HCT116 (cell line): ENCODE data around the gene THSD4. TPM values are rescaled to one million over a fixed set of nuclear protein-coding genes. Genes with fewer than 3 reads are reported as not detected.

ENCODE experiments used
- ATAC-seq: fragments of 200-7000 bp; cut with Tn5 transposase; 2 replicates; pipeline ENCODE4 v1.9.1; 2020; ENCODE audit warnings: mild to moderate bottlenecking, moderate library complexity
- BruUV-seq: library from RNA; stranded (reverse); fragments of 400-500 nt; replicated peaks from 2 replicates; lab custom pipeline; 2021; lab: Mats Ljungman, UMichigan
- CTCF ChIA-PET: fragments of 300-600 bp; sonication (Branson Sonifier 250); formaldehyde crosslinking; loops from one replicate; lab custom pipeline; 2021; ENCODE audit warnings: antibody characterized with exemption; lab: Charles Lee
- POLR2A ChIA-PET: fragments of 300-600, 350-600 bp; sonication (Branson Sonifier 250); formaldehyde crosslinking; loops from one replicate; lab custom pipeline; 2021; ENCODE audit warnings: antibody characterized with exemption; lab: Charles Lee
- RAD21 ChIA-PET, 2 experiments: fragments of 300-600 bp; sonication (Branson Sonifier 250); formaldehyde crosslinking; loops; one replicate each; lab custom pipeline; 2023; ENCODE audit warnings: low total read pairs in 2 of 2; ENCODE audit not compliant: uncharacterized antibody in 2 of 2, unreplicated experiment in 2 of 2, low non-redundant PET in 1 of 2; lab: Charles Lee
- DNase-seq: peaks from one replicate; pipeline ENCODE4 v3.0.0-alpha.2; 2010; ENCODE audit warnings: low read depth, low spot score
- H2AFZ ChIP-seq: fragments of 200-600 bp; shearing (Covaris generic), sonication (generic); 2 replicates; pipeline ENCODE4 v1.6.1; 2017; ENCODE audit warnings: low read depth, mixed run types, mixed read lengths, antibody characterized with exemption, low read length; ENCODE audit not compliant: poor library complexity, severe bottlenecking
- H3K27ac ChIP-seq: 2 replicates; pipeline ENCODE4 v1.5.1; 2012; ENCODE audit warnings: low read depth, low read length
- H3K27me3 ChIP-seq: fragments of 200-600 bp; sonication (generic); 2 replicates; pipeline ENCODE4 v1.6.1; 2016; ENCODE audit warnings: mixed run types, low read length, mixed read lengths; ENCODE audit not compliant: insufficient read depth
- H3K36me3 ChIP-seq, 2 experiments: fragments of 200-500 bp in 1 of 2; fragments of 200-600 bp in 1 of 2; sonication (Bioruptor generic) in 1 of 2; sonication (generic) in 1 of 2; 2 replicates each; pipeline versions ENCODE4 v1.5.1 to v1.6.1; 2014 to 2016; ENCODE audit warnings: low read length in 2 of 2, inconsistent platforms in 1 of 2, mixed read lengths in 1 of 2, mixed run types in 1 of 2; ENCODE audit not compliant: insufficient read depth in 2 of 2, control insufficient read depth in 1 of 2
- H3K4me1 ChIP-seq, 2 experiments: fragments of 200-600 bp in 1 of 2; sonication (generic) in 1 of 2; 2 replicates each; pipeline versions ENCODE4 v1.5.1 to v1.6.1; 2012 to 2017; ENCODE audit warnings: low read length in 2 of 2, inconsistent platforms in 1 of 2, mild to moderate bottlenecking in 1 of 2, mixed read lengths in 1 of 2, mixed run types in 1 of 2, moderate library complexity in 1 of 2; ENCODE audit not compliant: insufficient read depth in 2 of 2, control insufficient read depth in 1 of 2
- H3K4me2 ChIP-seq: fragments of 200-600 bp; sonication (generic); 2 replicates; pipeline ENCODE4 v1.6.1; 2017; ENCODE audit warnings: mixed run types, low read length, mixed read lengths
- H3K4me3 ChIP-seq, 2 experiments: fragments of 200-600 bp in 1 of 2; sonication (generic) in 1 of 2; replicated peaks in 1 of 2; 2 replicates each; pipeline ENCODE4 v1.5.1; 2011 to 2016; ENCODE audit warnings: low read length in 2 of 2, control low read depth in 1 of 2, low read depth in 1 of 2, mild to moderate bottlenecking in 1 of 2, mixed read lengths in 1 of 2, mixed run types in 1 of 2
- H3K79me2 ChIP-seq: fragments of 200-600 bp; sonication (generic); 2 replicates; pipeline ENCODE4 v1.6.1; 2017; ENCODE audit warnings: mild to moderate bottlenecking, mixed run types, low read length, moderate library complexity, mixed read lengths; ENCODE audit not compliant: insufficient read depth
- H3K9ac ChIP-seq: fragments of 200-600 bp; sonication (generic); 2 replicates; pipeline ENCODE4 v1.6.1; 2016; ENCODE audit warnings: low read length, mixed read lengths
- H3K9me2 ChIP-seq: fragments of 200-600 bp; sonication (generic), shearing (Covaris generic); 2 replicates; pipeline ENCODE4 v1.6.1; 2017; ENCODE audit warnings: mixed run types, mild to moderate bottlenecking, moderate library complexity; ENCODE audit not compliant: insufficient read depth
- H3K9me3 ChIP-seq, 2 experiments: fragments of 200-500 bp in 1 of 2; fragments of 200-600 bp in 1 of 2; sonication (Bioruptor generic) in 1 of 2; sonication (generic) in 1 of 2; 2 replicates each; pipeline ENCODE4 v1.6.1; 2014 to 2017; ENCODE audit warnings: low read length in 2 of 2, mixed read lengths in 2 of 2, inconsistent platforms in 1 of 2, low read depth in 1 of 2, mild to moderate bottlenecking in 1 of 2, mixed run types in 1 of 2, moderate library complexity in 1 of 2; ENCODE audit not compliant: control insufficient read depth in 1 of 2, insufficient read depth in 1 of 2
- H4K20me1 ChIP-seq: fragments of 200-600 bp; sonication (generic), shearing (Covaris generic); 2 replicates; pipeline ENCODE4 v1.6.1; 2017; ENCODE audit warnings: mixed run types, mild to moderate bottlenecking, moderate library complexity; ENCODE audit not compliant: insufficient read depth
- ATF3 ChIP-seq: IDR thresholded peaks from 2 replicates; pipeline ENCODE4 v1.6.1; 2012
- CBX3 ChIP-seq: IDR thresholded peaks from 2 replicates; pipeline ENCODE4 v1.6.1; 2012; ENCODE audit warnings: low read depth
- CTCF ChIP-seq, 3 experiments: fragments of 200-600 bp in 1 of 3; sonication (generic) in 1 of 3; IDR thresholded peaks in 2 of 3; conservative IDR thresholded peaks in 1 of 3; 2 replicates each; pipeline ENCODE4 v1.5.1; 2012 to 2017; ENCODE audit warnings: low read depth in 2 of 3, low read length in 2 of 3, antibody characterized with exemption in 1 of 3, borderline replicate concordance in 1 of 3, control low read depth in 1 of 3, mild to moderate bottlenecking in 1 of 3, mixed read lengths in 1 of 3, mixed run types in 1 of 3, moderate library complexity in 1 of 3; ENCODE audit not compliant: insufficient read depth in 1 of 3
- EGR1 ChIP-seq: IDR thresholded peaks from 2 replicates; pipeline ENCODE4 v1.6.1; 2012; ENCODE audit warnings: low read depth
- EZH2phosphoT487 ChIP-seq: fragments of 200-600 bp; IDR thresholded peaks from 2 replicates; pipeline ENCODE4 v1.6.1; 2018; ENCODE audit warnings: antibody characterized with exemption, borderline replicate concordance
- FOSL1 ChIP-seq: IDR thresholded peaks from 2 replicates; pipeline ENCODE4 v1.6.1; 2012; ENCODE audit warnings: low read depth
- POLR2A ChIP-seq: IDR thresholded peaks from 2 replicates; pipeline ENCODE4 v1.7.0; 2011; ENCODE audit warnings: borderline replicate concordance; ENCODE audit not compliant: insufficient read depth, insufficient read length; ENCODE audit errors: extremely low read depth
- POLR2AphosphoS5 ChIP-seq: IDR thresholded peaks from 2 replicates; pipeline ENCODE4 v1.6.1; 2011; ENCODE audit warnings: mild to moderate bottlenecking, low read depth, low read length, moderate library complexity
- RAD21 ChIP-seq: IDR thresholded peaks from 2 replicates; pipeline ENCODE4 v1.6.1; 2012; ENCODE audit warnings: low read depth, mild to moderate bottlenecking
- SIN3A ChIP-seq: IDR thresholded peaks from 2 replicates; pipeline ENCODE4 v1.6.1; 2012; ENCODE audit warnings: low read depth
- SP1 ChIP-seq: IDR thresholded peaks from 2 replicates; pipeline ENCODE4 v1.6.1; 2012; ENCODE audit warnings: low read depth
- TCF7L2 ChIP-seq: IDR thresholded peaks from 2 replicates; pipeline ENCODE4 v1.7.0; 2011; ENCODE audit warnings: borderline replicate concordance, inconsistent platforms; ENCODE audit not compliant: insufficient read depth, insufficient read length; ENCODE audit errors: extremely low read depth
- YY1 ChIP-seq: IDR thresholded peaks from 2 replicates; pipeline ENCODE4 v1.6.1; 2011; ENCODE audit warnings: low read length, low read depth, moderate library complexity, mild to moderate bottlenecking; ENCODE audit not compliant: insufficient replicate concordance; ENCODE audit errors: extremely low read depth
- ZBTB33 ChIP-seq: IDR thresholded peaks from 2 replicates; pipeline ENCODE4 v1.6.1; 2011; ENCODE audit warnings: mild to moderate bottlenecking, low read length, moderate library complexity; ENCODE audit not compliant: insufficient replicate concordance; ENCODE audit errors: extremely low read depth
- intact Hi-C: fragments of 100-400 bp; cut with micrococcal nuclease; formaldehyde crosslinking; loops from 2 replicates; pipeline ENCODE4 v1.10.0; 2022
- total RNA-seq: library from RNA; stranded (reverse); gene quantifications from one replicate; pipeline ENCODE4 v1.2.1, GENCODE V29; 2021; ENCODE audit not compliant: unreplicated experiment

THSD4 gene
- total RNA-seq, 1 experiment from 2014 or later, result 30.5 TPM

- ChIA-PET RAD21 (no interaction called here), CTCF (no interaction called here), POLR2A (no interaction called here)
- H3K36me3 ChIP-seq, result no peaks in the 10 kb centered on the region
- TF ChIP-seq CBX3, result no peak
- no peak for TF ChIP-seq ZBTB33
- TF ChIP-seq SP1, result no peak
- TF ChIP-seq FOSL1, result no peak
- TF ChIP-seq POLR2AphosphoS5, result no peak
- no peak for TF ChIP-seq POLR2A
- TF ChIP-seq TCF7L2, result no peak
- no peak for TF ChIP-seq SIN3A
- TF ChIP-seq CTCF (IDR thresholded peaks at IDR 0.05 in 2 of 3, conservative IDR thresholded peaks at IDR 0.05 in 1 of 3; ENCODE audit: borderline replicate concordance in 1 of 3, insufficient read depth in 1 of 3, low read depth in 2 of 3, low read length in 2 of 3), result no peak
- TF ChIP-seq ATF3, result no peak
- no peak for TF ChIP-seq EGR1
- no peak for TF ChIP-seq YY1
- no peak for TF ChIP-seq EZH2phosphoT487
- no peak for TF ChIP-seq RAD21
- no peak overlapping the region for H3K27ac ChIP-seq
- no TSS peak for BruUV-seq
- no peak overlapping the region for H3K9ac ChIP-seq
- intact Hi-C loops, result no loop called here
- DNase-seq (no peak), ATAC-seq (no peak)
- H3K4me1 ChIP-seq, result peaks cover 0 to 4% of the 10 kb centered on the region in 2 experiments; a peak in 1 of 4 replicates
- no peak overlapping the region for H3K4me2 ChIP-seq
- no peaks in the 10 kb centered on the region for H4K20me1 ChIP-seq
- H2AFZ ChIP-seq, result no peak overlapping the region
- H3K79me2 ChIP-seq, result no peaks in the 10 kb centered on the region
- no peaks in the 10 kb centered on the region for H3K27me3 ChIP-seq
- no peaks in the 10 kb centered on the region for H3K9me2 ChIP-seq
- no peak overlapping the region for H3K4me3 ChIP-seq
- H3K9me3 ChIP-seq, result no peaks in the 10 kb centered on the region
Measured at GRCh38 chr15:71600237-71600636, 485.0 kb downstream of the THSD4 start.
